ENCODE measurements around the gene PNPLA6.

The PNPLA6 gene

DNA sequence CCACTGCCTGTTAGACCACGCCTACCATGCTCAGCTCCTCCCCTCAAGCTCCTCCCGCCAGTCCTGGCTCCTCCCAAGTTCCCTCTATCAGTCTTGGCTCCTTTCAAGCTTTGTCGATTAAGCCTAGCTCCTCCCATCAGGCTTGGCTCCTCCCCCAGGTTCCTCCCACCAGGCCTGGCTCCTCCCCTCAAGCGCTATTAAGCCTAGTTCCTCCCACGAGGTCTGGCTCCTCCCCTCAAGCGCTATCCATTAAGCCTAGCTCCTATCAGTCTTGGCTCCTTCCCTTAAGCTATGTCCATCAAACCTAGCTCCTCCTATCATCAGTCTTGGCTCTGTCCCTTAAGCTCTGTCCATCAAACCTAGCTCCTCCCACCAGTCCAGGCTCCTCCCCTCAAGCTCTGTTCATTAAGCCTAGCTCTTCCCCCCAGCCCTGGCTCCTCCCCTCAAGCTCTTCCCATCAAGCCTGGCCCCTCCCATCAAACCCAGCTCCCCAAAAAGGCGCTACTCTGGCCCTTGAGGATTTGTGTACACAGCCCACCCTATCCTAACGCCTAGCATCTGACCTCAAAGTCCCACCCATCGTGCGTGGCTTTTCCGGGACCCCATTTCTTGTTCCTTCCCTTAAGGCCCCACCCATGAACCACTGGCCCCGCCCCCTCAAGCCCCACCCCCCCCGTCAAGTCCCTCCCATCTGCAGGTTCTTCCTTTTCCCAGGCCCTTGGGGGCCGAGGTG is 70.1 kb downstream of the PNPLA6 start:
- DNase-seq, result no peak

DNA sequence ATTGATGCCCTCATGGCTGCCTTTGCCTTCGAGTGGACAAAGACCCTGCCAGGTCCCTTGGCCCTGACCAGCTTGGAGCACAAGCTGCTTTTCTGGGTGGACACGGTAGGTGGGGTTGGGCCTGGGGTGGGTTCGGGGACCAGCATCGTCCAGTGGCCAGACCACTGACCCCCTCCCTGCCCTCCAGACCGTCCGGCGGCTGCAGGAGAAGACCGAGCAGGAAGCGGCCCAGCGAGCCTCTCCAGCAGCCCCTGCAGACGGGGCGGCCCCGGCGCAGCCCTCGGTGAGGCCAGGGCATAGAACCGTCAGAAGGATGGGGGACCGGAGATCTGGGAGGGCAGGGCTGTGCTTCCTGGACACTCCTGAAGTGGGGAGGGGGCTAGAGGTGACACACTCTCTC is 70.8 kb downstream of the PNPLA6 start:
- DNase-seq, result no peak

DNA sequence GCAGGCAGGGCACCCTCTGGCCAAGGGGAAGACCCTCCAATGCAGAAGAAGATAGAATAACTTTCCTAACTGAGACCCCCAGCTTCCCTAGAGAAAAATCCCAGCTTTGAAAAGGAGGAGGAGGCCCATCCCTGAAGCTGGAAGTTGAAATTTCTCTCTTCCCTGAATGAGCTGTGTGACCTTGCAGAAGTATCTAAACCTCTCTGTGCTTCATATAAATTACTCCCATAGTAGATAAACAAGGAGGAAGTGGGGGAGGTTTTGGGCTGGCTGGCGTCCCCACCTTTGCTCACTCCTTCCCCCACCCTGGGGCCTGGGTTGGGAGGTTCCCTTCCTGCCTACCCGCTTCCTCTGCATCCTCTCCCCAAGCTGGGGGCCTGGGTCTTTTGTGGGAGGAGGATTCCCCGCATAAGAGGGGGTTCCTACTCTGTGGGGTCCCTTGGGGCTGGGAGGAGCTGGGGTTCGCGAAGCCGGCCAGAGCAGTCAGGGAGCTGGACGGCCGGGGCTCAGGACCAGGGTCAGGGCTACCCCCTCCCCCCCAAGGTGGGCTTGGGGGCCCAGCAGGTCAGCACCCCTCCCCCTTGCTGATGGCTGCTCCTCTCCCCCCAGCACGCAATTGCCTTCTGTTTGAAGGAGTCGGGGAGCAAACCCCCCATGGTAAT is 71.8 kb downstream of the PNPLA6 start:
- no peak for DNase-seq

DNA sequence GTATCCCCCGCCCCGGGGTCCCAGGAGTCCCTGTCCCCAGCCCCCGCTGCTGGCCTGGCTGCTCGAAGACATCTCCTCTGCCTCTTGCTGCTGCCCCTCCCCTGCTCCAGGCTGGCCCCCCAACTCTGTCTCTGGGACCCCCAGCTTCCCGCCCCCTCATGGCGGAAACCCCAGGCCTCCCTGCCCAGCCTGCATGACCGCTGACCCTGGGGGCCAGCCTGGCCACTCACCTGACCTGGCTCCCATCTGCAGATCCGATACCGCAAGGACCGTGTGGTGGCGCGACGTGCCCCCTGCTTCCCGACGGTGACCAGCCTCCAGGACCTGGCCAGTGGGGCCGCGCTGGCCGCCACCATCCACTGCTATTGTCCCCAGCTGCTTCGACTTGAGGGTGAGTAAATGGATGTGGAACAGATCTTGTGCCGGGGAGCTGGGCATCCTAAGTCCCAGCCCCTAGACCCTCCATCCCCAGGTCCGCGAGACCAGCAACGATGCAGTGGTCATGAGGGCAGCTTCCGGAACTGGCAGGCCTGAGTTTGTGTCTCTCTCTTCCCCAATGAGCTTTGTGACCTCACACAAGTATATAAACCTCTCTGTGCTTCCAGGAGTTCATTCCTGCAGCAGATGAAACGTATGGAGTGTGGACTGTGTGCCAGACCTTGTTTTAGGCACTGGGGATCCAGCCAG is 72.5 kb downstream of the PNPLA6 start:
- no peak for DNase-seq

DNA sequence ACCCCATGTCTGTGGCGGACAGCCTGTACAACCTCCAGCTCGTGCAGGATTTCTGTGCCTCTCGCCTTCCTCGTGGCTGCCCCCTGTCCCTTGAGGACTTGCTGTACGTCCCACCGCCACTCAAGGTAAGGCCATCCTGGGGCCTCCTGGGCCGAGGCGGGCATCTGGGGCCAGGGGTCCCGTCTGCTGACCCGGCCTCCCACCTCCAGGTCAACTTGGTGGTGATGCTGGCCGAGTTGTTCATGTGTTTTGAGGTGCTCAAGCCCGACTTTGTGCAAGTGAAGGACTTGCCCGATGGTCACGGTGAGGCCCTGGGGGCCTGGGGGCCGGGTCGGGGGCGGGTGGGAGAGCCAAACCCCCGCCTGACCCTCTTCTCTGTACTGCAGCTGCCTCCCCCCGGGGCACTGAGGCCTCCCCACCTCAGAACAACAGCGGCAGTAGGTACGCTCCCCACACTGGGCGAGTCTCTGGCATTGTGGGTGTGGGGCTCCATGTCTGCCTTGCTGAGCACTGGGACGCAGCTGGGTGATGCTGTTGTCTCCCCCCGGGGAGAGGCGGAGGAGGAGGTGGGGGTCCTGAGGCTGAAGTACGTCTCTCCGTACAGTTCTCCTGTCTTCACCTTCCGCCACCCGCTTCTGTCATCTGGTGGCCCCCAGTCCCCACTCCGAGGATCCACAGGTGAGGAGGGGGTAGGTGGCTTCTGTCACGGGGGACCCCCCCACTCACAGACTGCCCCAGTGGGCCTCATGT is 75.1 kb downstream of the PNPLA6 start:
- no peak for DNase-seq
